GM19467 (cell line): ENCODE measurements around the gene SFT2D3.
A peak's percentile ranks its signal among the peaks of the same experiment; 100 is the strongest.

Experiments used
- ATAC-seq: cut with Tn5 transposase; IDR thresholded peaks from one replicate; pipeline ENCODE4 v1.9.1; 2021; ENCODE audit warnings: mild to moderate bottlenecking, moderate library complexity; ENCODE audit not compliant: unreplicated experiment

Gene SFT2D3

GRCh38 chr2:127681288-127681804 is 20.0 kb upstream of the SFT2D3 start:
- ATAC-seq: no peak

DNA sequence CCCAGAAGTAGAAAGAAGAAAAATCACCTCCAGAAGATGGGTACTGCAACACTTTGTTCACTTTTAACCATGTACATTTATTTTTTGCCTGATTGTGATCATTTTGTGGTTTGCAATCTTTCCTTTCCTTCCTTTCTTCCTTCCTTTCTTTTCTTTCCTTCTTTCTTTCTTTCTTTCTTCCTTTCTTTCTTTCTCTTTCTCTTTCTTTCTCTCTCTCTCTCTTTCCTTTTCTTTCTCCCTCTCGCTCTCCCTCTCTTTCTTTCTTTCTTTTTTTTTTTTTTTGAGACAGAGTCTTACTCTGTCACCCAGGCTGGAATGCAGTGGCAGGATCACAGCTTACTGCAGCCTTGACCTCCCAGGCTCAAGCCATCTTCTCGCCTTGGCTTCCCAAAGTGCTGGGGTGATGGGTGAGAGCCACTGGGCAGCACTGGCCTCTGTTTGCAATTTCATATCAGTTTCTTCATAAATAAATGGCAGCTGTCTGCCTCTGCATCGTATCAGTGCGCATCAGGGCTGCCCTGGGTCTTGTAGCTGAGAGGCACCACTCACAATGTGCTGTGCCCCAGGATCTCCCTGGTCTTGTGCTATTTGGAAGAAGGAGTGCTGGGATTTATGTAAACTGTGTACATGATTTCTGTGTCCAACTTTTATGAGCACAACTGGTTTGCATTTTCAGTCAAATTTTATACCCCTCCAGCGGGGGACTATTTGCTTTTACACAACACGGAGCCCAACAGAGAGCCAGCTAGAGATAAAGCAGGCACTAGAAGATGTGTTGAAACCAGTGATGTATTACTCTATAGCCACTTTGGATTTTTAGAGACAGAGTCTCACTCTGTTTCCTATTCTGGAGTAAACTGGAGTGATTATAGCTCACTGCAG is 19.1 kb upstream of the SFT2D3 start:
- ATAC-seq: no peak

- ATAC-seq: no peak
These were observed 18.2 kb upstream of the SFT2D3 start for GRCh38 chr2:127683056-127683455.

DNA sequence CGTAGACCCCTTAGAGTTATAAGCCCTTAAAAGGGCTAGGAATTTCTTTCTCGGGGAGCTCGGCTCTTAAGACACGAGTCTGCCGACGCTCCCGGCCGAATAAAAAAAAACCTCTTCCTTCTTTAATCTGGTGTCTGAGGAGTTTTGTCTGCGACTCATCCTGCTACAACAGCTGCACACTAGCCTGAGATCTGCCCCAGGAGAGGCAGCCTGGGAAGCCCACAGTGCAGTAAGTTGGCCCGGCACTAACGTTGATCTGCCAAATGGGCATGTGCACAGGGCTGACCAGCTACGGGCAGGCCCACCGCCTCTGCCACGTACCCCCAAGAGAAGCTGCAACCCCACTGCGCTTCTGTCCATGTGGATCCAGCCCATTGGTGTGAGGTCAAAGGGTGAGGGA is 17.5 kb upstream of the SFT2D3 start:
- no peak for ATAC-seq

- no peak for ATAC-seq
These were observed 15.8 kb upstream of the SFT2D3 start for GRCh38 chr2:127685410-127686080.

GRCh38 chr2:127688405-127688804 is 12.9 kb upstream of the SFT2D3 start:
- no peak for ATAC-seq

- ATAC-seq: no peak
These were observed 10.6 kb upstream of the SFT2D3 start for GRCh38 chr2:127690696-127691095.

DNA sequence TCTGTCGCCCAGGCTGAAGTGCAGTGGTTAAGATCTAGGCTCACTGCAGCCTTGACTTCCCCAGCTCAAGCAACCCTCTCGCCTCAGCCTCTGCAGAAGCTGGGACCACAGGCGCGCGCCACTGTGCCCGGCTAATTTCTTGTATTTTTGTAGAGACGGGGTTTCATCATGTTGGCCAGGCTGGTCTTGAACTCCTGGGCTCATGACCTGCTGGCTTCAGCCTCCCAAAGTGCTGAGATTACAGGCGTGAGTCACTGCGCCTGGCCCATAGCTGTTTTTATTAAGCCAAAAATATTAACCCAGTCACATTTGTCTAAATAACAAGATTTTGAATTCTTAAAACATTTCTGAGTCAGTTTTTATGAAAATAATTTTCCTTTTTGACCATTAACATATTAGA is 6.3 kb upstream of the SFT2D3 start:
- ATAC-seq: no peak

DNA sequence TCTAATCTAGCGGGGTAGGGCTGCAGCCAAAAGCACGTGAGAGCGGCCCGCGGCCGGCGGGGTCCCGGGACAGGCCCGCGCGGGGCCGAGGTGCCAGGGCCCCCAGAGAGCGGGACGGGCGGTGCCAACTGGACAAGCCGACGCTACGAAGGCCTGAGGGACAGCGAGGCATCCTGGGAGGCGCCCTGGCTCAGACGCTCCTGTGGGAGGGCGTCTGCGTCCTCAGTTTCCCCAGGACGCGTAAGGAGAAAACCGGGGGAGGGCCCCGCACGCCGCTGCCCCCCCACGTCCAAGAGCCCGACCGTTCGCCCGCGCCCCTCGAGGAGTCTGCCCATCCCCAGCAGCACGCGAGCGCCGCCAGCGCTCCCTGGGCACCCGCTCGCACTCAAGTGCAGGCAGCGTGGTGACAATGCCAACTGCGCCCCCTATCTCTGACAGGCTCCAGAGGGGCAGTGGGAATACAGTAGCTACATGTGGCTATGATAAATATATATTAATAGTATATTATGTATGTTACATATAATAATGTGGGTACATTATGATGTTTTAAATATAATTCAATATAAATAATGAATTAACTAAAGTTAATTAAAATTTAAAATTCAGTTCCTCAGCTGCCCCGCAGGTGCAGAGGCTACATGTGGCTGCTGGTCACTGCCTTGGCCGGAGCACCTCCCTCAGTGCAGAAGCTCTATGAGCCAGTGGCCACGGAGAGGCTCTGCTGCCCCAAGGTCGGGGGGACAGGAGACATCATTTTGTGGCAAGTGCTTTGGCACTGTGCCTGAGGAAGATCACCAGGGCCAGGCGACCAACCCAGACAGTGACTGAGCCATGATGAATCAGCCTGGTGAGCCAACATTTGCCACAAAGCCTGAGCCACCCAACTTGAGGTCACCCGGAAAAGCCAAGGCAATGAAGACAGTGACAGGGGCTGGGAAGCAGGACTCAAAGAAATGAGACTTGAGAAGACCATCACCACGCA is 5.5 kb upstream of the SFT2D3 start:
- no peak for ATAC-seq

DNA sequence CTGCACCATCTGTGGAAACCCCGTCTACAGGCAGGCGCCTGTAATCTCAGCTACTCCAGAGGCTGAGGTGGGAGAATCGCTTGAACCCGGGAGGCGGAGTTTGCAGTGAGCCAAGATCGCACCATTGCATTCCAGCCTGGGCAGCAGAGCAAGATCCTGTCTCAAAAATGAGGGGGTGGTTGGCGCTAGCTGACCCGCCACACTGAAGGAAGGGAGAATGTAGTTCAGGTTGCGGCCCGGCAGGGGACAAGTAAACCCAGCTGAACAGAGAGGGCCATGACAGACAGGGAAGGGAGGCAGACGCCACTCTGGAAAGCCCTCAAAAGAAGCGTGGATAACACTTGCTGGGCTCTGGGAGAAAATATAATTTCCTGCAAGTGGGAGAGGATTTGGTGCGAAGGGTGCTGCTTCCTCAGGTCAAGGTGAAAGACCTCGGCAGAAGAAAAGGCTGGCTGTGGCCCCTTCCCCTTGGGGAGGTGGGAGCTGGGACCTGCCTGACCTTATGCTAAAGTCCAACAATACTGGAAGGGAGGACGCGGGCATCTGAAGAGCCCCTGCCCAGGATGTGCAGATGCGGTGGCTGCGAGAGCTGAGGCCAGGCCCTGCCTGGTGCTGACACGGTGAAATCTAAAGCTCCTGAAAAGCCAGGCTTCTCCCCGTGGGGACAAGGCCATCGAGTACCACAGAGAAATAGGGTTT is 3.7 kb upstream of the SFT2D3 start:
- ATAC-seq: no peak

- no peak for ATAC-seq
These were observed 2.5 kb upstream of the SFT2D3 start for GRCh38 chr2:127698553-127699355.

GRCh38 chr2:127700527-127701192 is 637 bp upstream of the SFT2D3 start:
- ATAC-seq: peak; percentile 55

DNA sequence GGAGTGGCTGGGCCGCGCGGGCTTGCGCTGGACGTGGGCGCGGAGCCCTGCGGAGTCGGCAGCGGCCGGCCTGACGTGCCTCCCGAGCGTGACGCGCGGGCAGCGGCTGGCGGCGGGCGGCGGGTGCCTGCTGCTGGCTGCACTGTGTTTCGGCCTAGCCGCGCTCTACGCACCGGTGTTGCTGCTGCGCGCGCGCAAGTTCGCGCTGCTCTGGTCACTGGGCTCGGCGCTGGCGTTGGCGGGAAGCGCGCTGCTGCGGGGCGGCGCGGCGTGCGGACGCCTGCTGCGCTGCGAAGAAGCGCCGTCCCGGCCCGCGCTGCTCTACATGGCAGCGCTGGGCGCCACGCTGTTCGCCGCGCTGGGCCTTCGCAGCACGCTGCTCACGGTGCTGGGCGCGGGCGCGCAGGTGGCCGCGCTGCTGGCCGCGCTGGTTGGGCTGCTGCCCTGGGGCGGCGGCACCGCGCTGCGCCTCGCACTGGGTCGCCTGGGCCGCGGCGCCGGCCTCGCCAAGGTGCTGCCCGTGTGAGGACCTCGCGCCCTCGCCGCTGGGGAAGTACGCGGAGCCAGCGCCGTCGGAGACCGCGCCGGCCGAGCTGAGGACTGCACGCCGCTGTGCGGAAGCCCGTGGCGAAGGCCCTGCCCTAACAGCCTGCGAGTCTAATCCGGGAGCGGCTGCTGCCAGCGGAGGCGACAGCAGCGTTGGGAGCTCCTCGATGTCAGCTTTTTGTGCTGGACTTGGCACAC is 526 bp downstream of the SFT2D3 start:
- ATAC-seq: peak; percentile 56

- ATAC-seq: no peak
These were observed 1.2 kb downstream of the SFT2D3 start for GRCh38 chr2:127702395-127703009.

DNA sequence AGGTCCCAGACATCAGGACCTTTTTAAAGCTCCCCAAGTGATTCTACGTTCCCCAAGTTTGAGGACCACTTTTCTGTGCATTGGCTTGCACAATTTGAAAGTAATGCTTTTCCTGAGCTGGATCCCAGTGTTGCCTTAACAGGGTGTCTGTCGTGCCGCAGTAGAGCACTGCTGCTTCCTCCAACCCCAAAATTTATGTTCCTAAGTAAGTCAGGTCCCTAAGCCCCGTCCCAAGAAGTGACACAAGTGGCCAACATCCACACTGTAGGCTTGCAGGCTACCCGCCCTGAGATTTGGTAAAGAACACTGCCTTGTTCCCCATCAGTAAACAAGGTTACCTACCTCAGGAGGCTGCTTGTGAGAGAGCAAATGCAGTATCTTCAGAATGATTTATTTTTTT is 2.0 kb downstream of the SFT2D3 start:
- ATAC-seq: no peak

DNA sequence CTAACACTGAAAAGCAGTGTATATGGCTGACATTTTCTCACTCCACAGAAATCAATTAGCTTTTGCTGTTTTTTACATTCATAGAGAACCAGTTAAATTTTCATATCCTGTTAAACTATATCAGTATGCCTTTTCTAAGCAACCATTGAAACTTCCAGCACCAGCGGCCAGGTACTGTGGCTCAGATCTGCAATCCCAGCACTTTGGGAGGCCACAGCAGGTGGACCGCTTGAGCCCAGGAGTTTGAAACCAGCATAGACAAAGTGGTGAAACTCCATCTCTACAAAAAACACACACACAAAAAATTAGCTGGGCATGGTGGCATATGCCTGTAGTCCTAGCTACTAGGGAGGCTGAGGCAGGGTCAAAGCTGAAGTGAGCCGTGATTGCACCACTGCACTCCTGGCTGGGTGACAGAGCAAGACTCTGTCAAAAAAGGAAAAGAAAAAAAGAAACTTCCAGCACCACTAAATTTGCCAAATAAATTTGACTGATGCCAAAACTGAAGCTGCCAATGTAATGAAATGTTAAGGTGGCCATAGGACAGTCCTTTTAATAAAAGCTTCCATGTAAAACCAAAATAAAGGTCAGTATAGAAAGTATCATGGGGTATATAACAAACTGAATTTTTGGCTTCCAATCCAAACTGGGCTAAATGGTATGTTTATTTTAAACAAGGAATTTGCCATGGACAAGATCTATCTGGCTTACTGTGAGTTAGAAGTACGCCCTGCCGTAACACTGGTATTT is 3.5 kb downstream of the SFT2D3 start:
- ATAC-seq: no peak

DNA sequence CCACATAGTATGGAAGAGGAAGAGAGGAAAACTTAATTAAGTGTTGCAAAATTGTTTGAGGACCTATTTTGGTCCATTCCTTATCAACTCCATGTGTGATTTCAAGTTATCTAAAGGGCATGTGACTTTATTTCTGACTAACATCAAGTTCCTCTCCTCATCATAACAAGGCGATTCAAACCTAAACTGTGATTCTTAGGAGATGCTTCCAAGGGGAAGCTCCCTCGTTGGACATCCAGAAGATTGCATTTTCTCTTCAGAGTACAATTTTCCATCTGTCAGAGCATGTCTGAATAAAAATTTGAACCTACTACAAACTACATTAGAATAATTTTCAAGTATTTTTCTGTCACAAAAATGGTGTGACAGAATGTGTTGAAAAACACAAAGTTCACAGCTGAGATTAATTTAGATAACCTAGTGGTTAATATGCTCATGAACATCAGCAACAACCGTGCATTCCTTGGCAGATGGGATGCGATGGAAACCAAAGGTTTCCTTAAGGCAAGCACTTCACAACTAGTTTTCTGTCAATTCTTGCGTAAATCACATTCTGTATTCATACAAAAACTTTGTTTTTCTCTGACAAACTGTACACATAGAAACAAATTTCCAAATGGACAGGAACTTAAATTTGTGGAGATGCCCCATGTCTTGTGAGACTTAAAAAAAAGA is 4.2 kb downstream of the SFT2D3 start:
- ATAC-seq: no peak
